ENCODE measurements around the gene GPR161. TPM values are rescaled to one million over a fixed set of nuclear protein-coding genes. Genes with fewer than 3 reads are reported as not detected.
"Not testable (repeated sequence)": the region's sequence is repeated elsewhere in the genome, so short reads cannot be mapped to it uniquely, and the experiment has no call there.

The GPR161 gene
- total and polyA plus RNA-seq, 5 experiments from 2014 or later, result 0.26 TPM; not detected in 4

DNA sequence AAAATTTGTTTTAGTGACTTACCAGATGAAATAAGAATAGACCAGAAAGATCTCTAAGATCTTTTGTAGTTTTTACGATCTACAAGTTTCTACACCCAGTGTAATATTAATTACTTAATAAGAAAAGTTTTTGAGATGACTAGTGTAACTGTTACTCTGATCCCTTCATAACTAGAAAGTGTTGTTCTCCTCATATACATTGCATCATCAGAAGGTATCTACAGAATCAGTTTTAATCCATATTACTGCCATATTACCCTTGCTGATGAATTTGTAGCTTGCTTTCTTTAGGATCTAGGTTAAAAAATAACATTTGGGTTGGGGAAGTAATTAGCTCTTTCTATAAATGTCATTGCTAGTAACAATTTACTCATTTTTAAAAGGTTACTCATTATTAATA is 72.5 kb downstream of the GPR161 start:
- Mint-ChIP-seq H3K4me1 (peaks cover 0 to 1% (median 0%) of the 10 kb centered on the region in 4 donors), H3K27me3 (no peaks in the 10 kb centered on the region), H3K4me3 (no peak overlapping the region), H3K9me3 (no peaks in the 10 kb centered on the region), H3K36me3 (peaks cover 5 to 66% (median 12%) of the 10 kb centered on the region in 3 donors), H3K27ac (no peak overlapping the region)
- no peak for DNase-seq
- no peak for ATAC-seq
- POLR2A ChIA-PET, result interaction anchor here (0.6 kb wide), 1 partner anchor 622 kb away, joined by 5 read pairs; no protein-coding TSS in a partner anchor

GRCh38 chr1:168057921-168058320 is 78.8 kb downstream of the GPR161 start:
- Mint-ChIP-seq H3K9me3 (peaks cover 0 to 5% (median 2%) of the 10 kb centered on the region in 9 donors), H3K4me1 (peaks cover 0 to 9% (median 3%) of the 10 kb centered on the region in 4 donors), H3K36me3 (peaks cover 0 to 32% (median 11%) of the 10 kb centered on the region in 3 donors), H3K27me3 (no peaks in the 10 kb centered on the region), H3K4me3 (no peak overlapping the region), H3K27ac (no peak overlapping the region)
- ATAC-seq (no peak), DNase-seq (no peak)
- POLR2A ChIA-PET, result no interaction called here

GRCh38 chr1:168057355-168057754 is 79.4 kb downstream of the GPR161 start:
- no peak for ATAC-seq
- Mint-ChIP-seq H3K27me3 (no peaks in the 10 kb centered on the region), H3K4me1 (peaks cover 0 to 13% (median 4%) of the 10 kb centered on the region in 4 donors), H3K9me3 (peaks cover 0 to 5% (median 2%) of the 10 kb centered on the region in 9 donors), H3K36me3 (peaks cover 0 to 38% (median 11%) of the 10 kb centered on the region in 3 donors), H3K27ac (no peak overlapping the region), H3K4me3 (no peak overlapping the region)
- POLR2A ChIA-PET, result no interaction called here
- no peak for DNase-seq

DNA sequence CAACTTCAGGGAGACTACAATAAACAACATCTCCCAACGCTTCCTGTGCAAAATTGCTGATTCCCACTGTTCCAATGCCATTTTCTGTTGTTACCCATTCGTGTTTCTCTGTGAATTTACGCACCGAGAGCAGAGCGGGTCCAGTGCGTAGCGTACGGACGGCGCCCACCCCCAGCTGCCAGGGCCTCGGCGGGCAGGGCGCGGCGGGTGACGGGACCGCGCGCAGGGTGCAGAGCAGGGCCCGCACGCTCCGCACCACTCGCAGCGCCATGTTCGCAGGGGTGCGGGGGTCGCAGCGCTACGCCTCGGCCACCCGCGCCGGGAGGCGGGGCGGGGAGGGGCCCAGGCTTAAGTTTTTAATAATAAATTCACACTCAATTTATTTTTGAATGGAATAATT is 80.6 kb downstream of the GPR161 start:
- Mint-ChIP-seq H3K4me1 (peaks cover 0 to 13% (median 4%) of the 10 kb centered on the region in 4 donors), H3K36me3 (peaks cover 0 to 42% (median 15%) of the 10 kb centered on the region in 3 donors)
- H3K27ac Mint-ChIP-seq, H3K27me3 Mint-ChIP-seq, H3K4me3 Mint-ChIP-seq, DNase-seq, H3K9me3 Mint-ChIP-seq, POLR2A ChIA-PET: not testable (repeated sequence)
- ATAC-seq, result peak in 1 of 2 donors; percentile 90

GRCh38 chr1:168054117-168054516 is 82.6 kb downstream of the GPR161 start:
- POLR2A ChIA-PET, result no interaction called here
- no peaks in the 10 kb centered on the region for H3K27me3 Mint-ChIP-seq
- no peak overlapping the region for H3K4me3 Mint-ChIP-seq
- DNase-seq (no peak), ATAC-seq (no peak)
- peaks cover 0 to 5% (median 2%) of the 10 kb centered on the region in 9 donors for H3K9me3 Mint-ChIP-seq
- H3K4me1 Mint-ChIP-seq, result peaks cover 0 to 13% (median 4%) of the 10 kb centered on the region in 4 donors
- peak overlapping the region in 1 of 10 donors; percentile 25 for H3K27ac Mint-ChIP-seq
- H3K36me3 Mint-ChIP-seq, result peaks cover 0 to 40% (median 16%) of the 10 kb centered on the region in 3 donors

DNA sequence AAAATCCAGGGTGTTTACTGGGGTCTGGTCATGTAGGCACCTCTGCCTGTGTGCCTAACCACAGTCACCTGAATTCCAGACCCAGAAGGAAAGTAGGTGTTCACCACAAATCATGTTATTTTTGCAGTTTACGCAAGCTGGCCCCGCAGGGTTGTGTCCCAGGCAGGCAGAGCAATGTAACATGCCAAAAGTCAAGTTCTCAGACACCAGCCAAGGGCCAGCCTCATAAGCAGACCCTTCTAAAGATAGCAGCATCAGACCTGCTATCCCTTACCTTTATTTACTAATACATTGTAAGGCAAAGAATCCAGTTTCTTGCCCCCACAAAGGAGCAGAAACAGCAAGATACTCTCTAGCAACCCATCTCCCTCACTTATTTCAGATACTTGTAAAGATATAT is 83.0 kb downstream of the GPR161 start:
- Mint-ChIP-seq H3K36me3 (peaks cover 0 to 41% (median 19%) of the 10 kb centered on the region in 3 donors), H3K4me3 (no peak overlapping the region), H3K27me3 (no peaks in the 10 kb centered on the region), H3K4me1 (peaks cover 0 to 13% (median 4%) of the 10 kb centered on the region in 4 donors), H3K27ac (no peak overlapping the region), H3K9me3 (peaks cover 0 to 5% (median 2%) of the 10 kb centered on the region in 9 donors)
- POLR2A ChIA-PET, result no interaction called here
- ATAC-seq (no peak), DNase-seq (no peak)

- Mint-ChIP-seq H3K9me3 (peaks cover 0 to 3% (median 2%) of the 10 kb centered on the region in 9 donors), H3K27ac (no peak overlapping the region), H3K4me3 (no peak overlapping the region), H3K27me3 (no peaks in the 10 kb centered on the region), H3K36me3 (peaks cover 0 to 32% (median 27%) of the 10 kb centered on the region in 3 donors), H3K4me1 (peaks cover 0 to 13% (median 4%) of the 10 kb centered on the region in 4 donors)
- POLR2A ChIA-PET, result no interaction called here
- ATAC-seq, result no peak
- DNase-seq, result no peak
These were observed 85.8 kb downstream of the GPR161 start for GRCh38 chr1:168050880-168051279.

DNA sequence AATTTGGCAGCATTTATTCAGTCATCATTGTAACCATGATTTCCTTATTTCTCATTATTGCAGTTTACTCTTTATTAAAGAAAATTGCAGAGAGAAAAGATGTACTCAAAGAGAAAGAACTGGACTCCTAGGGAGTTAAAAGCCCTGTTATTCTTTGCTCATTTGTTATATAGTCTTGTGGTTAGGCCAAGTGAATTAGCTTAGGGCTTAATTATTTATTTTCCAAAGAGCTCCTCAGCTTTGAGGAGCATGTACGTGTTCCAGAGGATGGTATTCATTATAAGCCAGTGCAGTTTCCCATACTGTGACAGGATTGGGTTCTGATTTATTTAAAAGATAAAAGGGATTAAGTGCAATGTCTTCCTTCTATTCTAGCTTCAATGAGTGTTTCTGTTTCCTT is 86.4 kb downstream of the GPR161 start:
- no peak overlapping the region for H3K4me3 Mint-ChIP-seq
- H3K27me3 Mint-ChIP-seq, result no peaks in the 10 kb centered on the region
- POLR2A ChIA-PET, result interaction anchor here (0.7 kb wide), 1 partner anchor 215 kb away, joined by 4 read pairs; no protein-coding TSS in a partner anchor
- no peak overlapping the region for H3K27ac Mint-ChIP-seq
- no peaks in the 10 kb centered on the region for H3K9me3 Mint-ChIP-seq
- DNase-seq (no peak), ATAC-seq (no peak)
- H3K4me1 Mint-ChIP-seq, result peaks cover 0 to 13% (median 4%) of the 10 kb centered on the region in 4 donors
- peaks cover 0 to 35% (median 28%) of the 10 kb centered on the region in 3 donors for H3K36me3 Mint-ChIP-seq

DNA sequence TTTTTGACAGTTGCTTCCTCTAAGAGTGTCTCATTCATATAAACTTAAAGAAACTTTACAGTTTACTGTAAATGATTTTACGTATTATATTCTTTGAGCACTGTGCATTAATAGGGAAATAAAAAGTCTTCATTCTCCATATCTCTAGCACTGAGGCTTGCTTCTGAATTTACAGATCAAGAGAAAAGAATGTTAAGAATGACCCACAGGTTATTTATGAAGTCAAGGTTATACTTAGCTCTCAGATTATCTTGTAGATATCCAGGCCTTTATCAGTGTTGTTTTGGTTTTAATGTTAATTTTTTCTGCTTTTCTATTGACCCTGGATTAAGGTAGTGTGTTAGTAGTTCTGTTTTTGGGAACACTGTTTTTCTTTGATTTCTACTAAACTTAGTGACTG is 91.4 kb downstream of the GPR161 start:
- Mint-ChIP-seq H3K36me3 (peaks cover 0 to 48% (median 38%) of the 10 kb centered on the region in 3 donors), H3K4me1 (peaks cover 0 to 1% (median 0%) of the 10 kb centered on the region in 4 donors), H3K27me3 (no peaks in the 10 kb centered on the region), H3K27ac (no peak overlapping the region), H3K4me3 (no peak overlapping the region), H3K9me3 (no peaks in the 10 kb centered on the region)
- DNase-seq (no peak), ATAC-seq (no peak)
- POLR2A ChIA-PET, result no interaction called here

- peaks cover 0 to 1% (median 0%) of the 10 kb centered on the region in 4 donors for H3K4me1 Mint-ChIP-seq
- no peaks in the 10 kb centered on the region for H3K9me3 Mint-ChIP-seq
- H3K27ac Mint-ChIP-seq, result no peak overlapping the region
- peaks cover 0 to 42% (median 34%) of the 10 kb centered on the region in 3 donors for H3K36me3 Mint-ChIP-seq
- H3K4me3 Mint-ChIP-seq, result no peak overlapping the region
- DNase-seq (no peak), ATAC-seq (no peak)
- POLR2A ChIA-PET, result no interaction called here
- no peaks in the 10 kb centered on the region for H3K27me3 Mint-ChIP-seq
These were observed 94.4 kb downstream of the GPR161 start for GRCh38 chr1:168042362-168042761.

DNA sequence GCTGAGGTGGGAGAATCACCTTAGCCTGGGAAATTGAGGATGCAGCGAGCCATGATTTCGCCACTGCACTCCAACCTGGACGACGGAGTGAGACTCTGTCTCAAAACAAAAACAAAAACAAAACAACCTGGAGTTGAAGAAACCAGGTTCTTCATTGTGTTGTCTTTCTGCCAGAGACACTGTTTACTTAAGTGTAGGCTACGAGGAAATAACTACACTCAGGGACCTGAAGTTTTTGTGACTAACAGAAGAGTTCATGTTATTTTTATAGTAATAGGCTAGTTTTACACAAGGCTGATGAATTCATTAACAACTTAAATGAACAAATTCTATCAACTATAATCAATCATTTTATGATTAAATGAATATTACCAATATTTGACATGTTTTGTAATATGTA is 101.4 kb downstream of the GPR161 start:
- no peak for DNase-seq
- no peak overlapping the region for H3K4me3 Mint-ChIP-seq
- no peaks in the 10 kb centered on the region for H3K9me3 Mint-ChIP-seq
- no peaks in the 10 kb centered on the region for H3K27me3 Mint-ChIP-seq
- no peak for ATAC-seq
- peaks cover 0 to 3% (median 0%) of the 10 kb centered on the region in 4 donors for H3K4me1 Mint-ChIP-seq
- no peak overlapping the region for H3K27ac Mint-ChIP-seq
- POLR2A ChIA-PET, result no interaction called here
- H3K36me3 Mint-ChIP-seq, result peaks cover 3 to 21% (median 6%) of the 10 kb centered on the region in 3 donors

GRCh38 chr1:168032029-168032428 is 104.7 kb downstream of the GPR161 start:
- ATAC-seq, result no peak
- no peaks in the 10 kb centered on the region for H3K27me3 Mint-ChIP-seq
- peaks cover 3 to 14% (median 4%) of the 10 kb centered on the region in 3 donors for H3K36me3 Mint-ChIP-seq
- peaks cover 0 to 3% (median 0%) of the 10 kb centered on the region in 4 donors for H3K4me1 Mint-ChIP-seq
- POLR2A ChIA-PET, result no interaction called here
- H3K4me3 Mint-ChIP-seq, result no peak overlapping the region
- no peaks in the 10 kb centered on the region for H3K9me3 Mint-ChIP-seq
- no peak for DNase-seq
- no peak overlapping the region for H3K27ac Mint-ChIP-seq

GRCh38 chr1:168031627-168032026 is 105.1 kb downstream of the GPR161 start:
- H3K4me1 Mint-ChIP-seq, result peaks cover 0 to 3% (median 0%) of the 10 kb centered on the region in 4 donors

DNA sequence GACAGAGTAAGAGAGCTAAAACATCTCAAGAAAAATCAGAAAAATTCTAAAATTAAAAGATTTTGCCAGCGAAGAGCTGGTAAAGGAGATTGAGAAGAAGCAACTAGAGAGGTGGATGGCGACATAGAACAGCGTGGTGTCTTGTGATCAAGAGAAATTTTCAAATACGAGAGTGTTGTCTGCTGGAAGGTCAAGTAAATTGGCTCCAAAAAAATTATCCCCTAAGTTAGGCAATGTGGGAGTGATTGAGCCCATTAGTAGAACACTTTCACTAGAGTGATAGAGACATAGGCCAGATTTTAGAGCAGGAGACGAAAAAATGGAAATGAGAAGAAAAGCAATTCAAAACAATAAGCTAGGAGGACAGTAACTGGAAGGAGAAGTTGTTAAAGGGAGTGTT is 105.5 kb downstream of the GPR161 start:
- Mint-ChIP-seq H3K36me3 (peaks cover 3 to 14% (median 4%) of the 10 kb centered on the region in 3 donors), H3K9me3 (no peaks in the 10 kb centered on the region), H3K27me3 (no peaks in the 10 kb centered on the region), H3K4me1 (peaks cover 0 to 3% (median 0%) of the 10 kb centered on the region in 4 donors), H3K4me3 (no peak overlapping the region), H3K27ac (no peak overlapping the region)
- DNase-seq (no peak), ATAC-seq (no peak)
- POLR2A ChIA-PET, result no interaction called here

More at GRCh38 chr1:168031627-168032026, 105.1 kb downstream of the GPR161 start:
- no peak for DNase-seq
- no peak overlapping the region for H3K4me3 Mint-ChIP-seq
- H3K9me3 Mint-ChIP-seq, result no peaks in the 10 kb centered on the region
- ATAC-seq, result no peak
- peaks cover 3 to 14% (median 4%) of the 10 kb centered on the region in 3 donors for H3K36me3 Mint-ChIP-seq
- no peak overlapping the region for H3K27ac Mint-ChIP-seq
- POLR2A ChIA-PET, result no interaction called here
- no peaks in the 10 kb centered on the region for H3K27me3 Mint-ChIP-seq

Measured in naive thymus-derived CD8-positive, alpha-beta T cell (primary cell).